Parathyroid adenoma (tissue), 2 donors: Measurements from ENCODE around the gene CILP.

Experiments used
- H2AFZ ChIP-seq: fragments of 300-600 bp; sonication (generic); one replicate; pipeline ENCODE4 v1.7.0; 2017; ENCODE audit warnings: antibody characterized with exemption, mild to moderate bottlenecking
- H3K27ac ChIP-seq: fragments of 300-600 bp; sonication (generic); one replicate; pipeline ENCODE4 v1.7.0; 2017
- H3K27me3 ChIP-seq: fragments of 300-600 bp; sonication (generic); one replicate; pipeline ENCODE4 v1.7.0; 2017; ENCODE audit warnings: low read length; ENCODE audit not compliant: control insufficient read depth, insufficient read depth
- H3K36me3 ChIP-seq: fragments of 300-600 bp; sonication (generic); one replicate; pipeline ENCODE4 v1.7.0; 2017; ENCODE audit warnings: low read length; ENCODE audit not compliant: control insufficient read depth, insufficient read depth
- H3K4me1 ChIP-seq: fragments of 300-600 bp; sonication (generic); one replicate; pipeline ENCODE4 v1.7.0; 2017; ENCODE audit warnings: control low read depth
- H3K4me2 ChIP-seq: fragments of 300-600 bp; sonication (generic); one replicate; pipeline ENCODE4 v1.7.0; 2017; ENCODE audit warnings: low read length
- H3K4me3 ChIP-seq: fragments of 300-600 bp; sonication (generic); one replicate; pipeline ENCODE4 v1.7.0; 2017; ENCODE audit warnings: low read depth, low read length
- H3K79me2 ChIP-seq: fragments of 300-600 bp; sonication (generic); one replicate; pipeline ENCODE4 v1.7.0; 2017; ENCODE audit warnings: control low read depth
- H3K9ac ChIP-seq: fragments of 300-600 bp; sonication (generic); one replicate; pipeline ENCODE4 v1.7.0; 2017; ENCODE audit warnings: mild to moderate bottlenecking
- H3K9me3 ChIP-seq: fragments of 300-600 bp; sonication (generic); one replicate; pipeline ENCODE4 v1.7.0; 2017; ENCODE audit warnings: low read length; ENCODE audit not compliant: control insufficient read depth
- CTCF ChIP-seq: fragments of 300-600 bp; sonication (generic); IDR thresholded peaks from one replicate; pipeline ENCODE4 v1.7.0; 2017; ENCODE audit warnings: antibody characterized with exemption, mild to moderate bottlenecking
- donor health status: primary hyperparathyroidism.

CILP gene

DNA sequence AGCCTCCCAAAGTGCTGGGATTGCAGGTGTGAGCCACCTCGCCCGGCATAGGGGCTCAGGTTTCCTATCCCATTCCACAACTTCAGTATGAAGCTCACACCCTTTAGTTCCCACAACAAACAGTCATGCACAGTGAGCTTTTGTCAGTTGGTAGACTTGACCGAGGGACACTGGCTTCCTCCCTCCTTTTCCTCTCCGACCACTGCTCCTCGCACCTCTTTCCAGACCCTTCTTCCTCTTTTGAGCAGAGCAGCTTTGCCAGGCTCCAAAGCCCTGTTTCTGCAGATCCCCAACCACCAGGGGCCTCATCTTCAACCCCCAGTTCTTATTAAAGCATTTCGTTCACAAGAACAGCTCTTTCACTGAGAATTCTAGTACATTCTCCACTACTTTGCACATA lies 12.7 kb upstream of the CILP start:
- Histone ChIP-seq H2AFZ (no peak overlapping the region), H3K27me3 (no peaks in the 10 kb centered on the region), H3K79me2 (no peaks in the 10 kb centered on the region), H3K9me3 (no peaks in the 10 kb centered on the region), H3K4me1 (no peaks in the 10 kb centered on the region), H3K27ac (no peak overlapping the region), H3K4me2 (no peak overlapping the region), H3K36me3 (no peaks in the 10 kb centered on the region), H3K4me3 (no peak overlapping the region), H3K9ac (no peak overlapping the region)
- TF ChIP-seq CTCF, result no peak

DNA sequence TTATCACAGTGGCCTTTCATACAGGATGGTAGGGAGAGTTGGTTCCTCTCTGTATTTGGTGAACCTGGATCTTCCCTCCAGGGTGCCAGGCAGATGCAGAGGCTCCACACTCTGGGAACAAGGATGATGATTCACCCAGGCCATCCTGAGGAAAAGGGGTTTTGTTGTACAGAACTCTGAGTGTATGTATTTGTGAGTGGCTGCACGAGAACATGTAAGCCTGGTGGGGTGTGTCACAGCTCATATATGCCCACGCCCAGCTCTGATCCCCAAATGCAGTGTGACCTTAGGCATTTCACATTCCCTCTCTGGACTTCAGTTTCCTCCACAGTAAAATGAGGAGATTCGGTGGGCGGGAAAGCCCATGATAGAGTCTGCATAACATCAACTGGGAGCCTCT lies 11.6 kb upstream of the CILP start:
- Histone ChIP-seq H3K4me1 (no peaks in the 10 kb centered on the region), H3K4me2 (no peak overlapping the region), H3K9me3 (no peaks in the 10 kb centered on the region), H3K27ac (no peak overlapping the region), H3K9ac (no peak overlapping the region), H3K4me3 (no peak overlapping the region), H3K36me3 (no peaks in the 10 kb centered on the region), H2AFZ (no peak overlapping the region), H3K27me3 (no peaks in the 10 kb centered on the region), H3K79me2 (no peaks in the 10 kb centered on the region)
- no peak for TF ChIP-seq CTCF

- Histone ChIP-seq H3K9ac (no peak overlapping the region), H3K4me1 (no peaks in the 10 kb centered on the region), H3K27me3 (no peaks in the 10 kb centered on the region), H3K4me3 (no peak overlapping the region), H3K79me2 (no peaks in the 10 kb centered on the region), H2AFZ (no peak overlapping the region), H3K36me3 (no peaks in the 10 kb centered on the region), H3K27ac (no peak overlapping the region), H3K4me2 (no peak overlapping the region), H3K9me3 (no peaks in the 10 kb centered on the region)
- TF ChIP-seq CTCF, result no peak
Measured at GRCh38 chr15:65221697-65222096, 10.4 kb upstream of the CILP start.

DNA sequence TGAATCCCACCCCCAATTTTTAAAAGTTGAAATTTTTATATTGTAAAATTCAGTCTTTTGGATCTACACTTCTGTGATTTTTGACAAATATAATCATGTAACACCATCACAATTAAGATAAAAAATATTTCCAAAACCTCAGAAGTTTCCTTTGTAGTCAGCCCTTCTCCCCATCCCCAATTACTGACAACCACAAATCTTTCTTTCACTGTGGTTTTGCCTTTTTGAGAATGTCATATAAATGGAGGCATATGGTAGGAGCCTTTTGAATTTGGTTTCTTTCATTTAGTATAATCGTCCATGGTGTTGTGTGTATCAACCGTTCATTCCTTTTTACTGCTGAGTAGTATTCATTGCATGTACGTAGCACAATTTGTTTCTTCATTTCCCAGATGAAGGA lies 7.9 kb upstream of the CILP start:
- H3K9ac ChIP-seq, result no peak overlapping the region
- H3K36me3 ChIP-seq, result no peaks in the 10 kb centered on the region
- H2AFZ ChIP-seq, result no peak overlapping the region
- H3K4me1 ChIP-seq, result no peaks in the 10 kb centered on the region
- H3K4me2 ChIP-seq, result no peak overlapping the region
- H3K79me2 ChIP-seq, result no peaks in the 10 kb centered on the region
- no peaks in the 10 kb centered on the region for H3K9me3 ChIP-seq
- H3K27me3 ChIP-seq, result no peaks in the 10 kb centered on the region
- H3K4me3 ChIP-seq, result no peak overlapping the region
- TF ChIP-seq CTCF, result no peak
- H3K27ac ChIP-seq, result no peak overlapping the region

DNA sequence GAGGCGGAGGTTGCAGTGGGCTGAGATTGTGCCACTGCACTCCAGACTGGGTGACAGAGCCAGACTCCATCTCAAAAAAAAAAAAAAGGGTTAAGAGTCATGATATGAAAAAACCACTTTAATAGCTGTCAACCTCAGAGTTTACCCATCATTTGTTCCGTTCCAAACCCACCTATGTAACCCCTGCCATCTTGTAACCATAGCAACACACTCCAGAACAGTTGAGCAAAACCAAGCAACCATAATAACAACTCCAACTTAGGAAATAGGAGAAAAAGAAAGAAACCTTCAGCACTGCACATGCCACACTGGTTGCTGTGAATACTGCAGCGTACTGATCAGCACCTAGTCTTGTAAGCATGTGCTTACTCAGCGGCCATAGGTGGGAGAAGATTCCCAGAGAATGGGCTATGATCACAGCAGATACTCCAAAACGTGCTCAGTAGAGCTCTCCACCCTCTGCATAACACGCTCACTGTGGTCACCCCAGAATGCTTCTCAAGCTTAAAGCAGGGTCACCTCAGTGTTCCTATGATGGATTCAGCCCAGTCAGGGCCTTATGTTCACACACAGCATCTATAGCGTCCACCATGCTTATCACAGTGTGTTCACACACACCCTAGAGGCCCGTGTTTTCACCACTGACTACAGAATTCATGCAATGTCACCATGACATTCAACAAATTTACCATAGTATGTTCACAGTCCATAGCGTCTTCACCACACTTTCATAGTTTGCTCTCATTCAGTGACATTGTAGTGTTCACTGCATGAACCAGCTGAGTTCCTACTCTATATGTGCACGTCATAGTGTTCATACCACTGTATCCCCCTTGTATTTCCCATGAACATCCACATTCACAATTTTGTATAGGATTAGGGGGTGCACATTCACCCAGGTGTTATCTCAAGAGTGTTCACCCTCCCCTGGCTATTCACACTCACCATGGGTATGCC lies 6.5 kb upstream of the CILP start:
- Histone ChIP-seq H3K9ac (no peak overlapping the region), H3K36me3 (no peaks in the 10 kb centered on the region), H3K9me3 (no peaks in the 10 kb centered on the region), H3K4me1 (no peaks in the 10 kb centered on the region), H3K27ac (no peak overlapping the region), H3K27me3 (no peaks in the 10 kb centered on the region), H3K79me2 (no peaks in the 10 kb centered on the region), H2AFZ (no peak overlapping the region), H3K4me3 (no peak overlapping the region), H3K4me2 (no peak overlapping the region)
- no peak for TF ChIP-seq CTCF
